HL-60 (cell line): ENCODE data around the gene GSTT2B.

Experiments
- DNase-seq, 2 experiments: peaks; one replicate each; pipeline ENCODE4 v3.0.0-alpha.2; 2010 to 2020; ENCODE audit warnings: low read depth in 1 of 2, low spot score in 1 of 2
- H3K27ac ChIP-seq: fragments of 250-450 bp; sonication (Bioruptor Pico); replicated peaks from 2 replicates; pipeline ENCODE4 v1.5.1; 2020; ENCODE audit warnings: mild to moderate bottlenecking, moderate library complexity
- H3K27me3 ChIP-seq: fragments of 250-450 bp; sonication (Bioruptor Pico); 2 replicates; pipeline ENCODE4 v1.5.1; 2021; ENCODE audit warnings: mild to moderate bottlenecking, moderate library complexity; ENCODE audit not compliant: insufficient read depth, poor library complexity, severe bottlenecking
- H3K4me3 ChIP-seq: replicated peaks from 2 replicates; pipeline ENCODE4 v1.5.1; 2011; ENCODE audit warnings: mild to moderate bottlenecking, control low read depth, low read length; ENCODE audit not compliant: insufficient read depth
- GABPA ChIP-seq: IDR thresholded peaks from 2 replicates; pipeline ENCODE4 v1.6.1; 2012; ENCODE audit warnings: low read depth
- POLR2AphosphoS5 ChIP-seq: IDR thresholded peaks from 2 replicates; pipeline ENCODE4 v1.6.1; 2012; ENCODE audit warnings: low read depth
- SPI1 ChIP-seq: IDR thresholded peaks from 2 replicates; pipeline ENCODE4 v1.6.1; 2012; ENCODE audit warnings: low read depth, mild to moderate bottlenecking, borderline replicate concordance
- TF ChIP-seq, protein P1 (sequence below): IDR thresholded peaks from 2 replicates; pipeline ENCODE4 v1.6.1; 2012; ENCODE audit warnings: low read depth; ENCODE audit not compliant: insufficient replicate concordance
- TF ChIP-seq, protein P2 (sequence below): IDR thresholded peaks from one replicate; pipeline ENCODE4 v1.5.1; 2011; ENCODE audit warnings: low read length, control low read depth, inconsistent platforms; ENCODE audit not compliant: insufficient read depth

The GSTT2B gene

GRCh38 chr22:24006914-24007214, 45.9 kb upstream of the GSTT2B start:
- Histone ChIP-seq H3K27ac (no peak overlapping the region), H3K27me3 (no peaks in the 10 kb centered on the region), H3K4me3 (no peak overlapping the region)
- DNase-seq: no peak
- TF ChIP-seq, protein P1, sequence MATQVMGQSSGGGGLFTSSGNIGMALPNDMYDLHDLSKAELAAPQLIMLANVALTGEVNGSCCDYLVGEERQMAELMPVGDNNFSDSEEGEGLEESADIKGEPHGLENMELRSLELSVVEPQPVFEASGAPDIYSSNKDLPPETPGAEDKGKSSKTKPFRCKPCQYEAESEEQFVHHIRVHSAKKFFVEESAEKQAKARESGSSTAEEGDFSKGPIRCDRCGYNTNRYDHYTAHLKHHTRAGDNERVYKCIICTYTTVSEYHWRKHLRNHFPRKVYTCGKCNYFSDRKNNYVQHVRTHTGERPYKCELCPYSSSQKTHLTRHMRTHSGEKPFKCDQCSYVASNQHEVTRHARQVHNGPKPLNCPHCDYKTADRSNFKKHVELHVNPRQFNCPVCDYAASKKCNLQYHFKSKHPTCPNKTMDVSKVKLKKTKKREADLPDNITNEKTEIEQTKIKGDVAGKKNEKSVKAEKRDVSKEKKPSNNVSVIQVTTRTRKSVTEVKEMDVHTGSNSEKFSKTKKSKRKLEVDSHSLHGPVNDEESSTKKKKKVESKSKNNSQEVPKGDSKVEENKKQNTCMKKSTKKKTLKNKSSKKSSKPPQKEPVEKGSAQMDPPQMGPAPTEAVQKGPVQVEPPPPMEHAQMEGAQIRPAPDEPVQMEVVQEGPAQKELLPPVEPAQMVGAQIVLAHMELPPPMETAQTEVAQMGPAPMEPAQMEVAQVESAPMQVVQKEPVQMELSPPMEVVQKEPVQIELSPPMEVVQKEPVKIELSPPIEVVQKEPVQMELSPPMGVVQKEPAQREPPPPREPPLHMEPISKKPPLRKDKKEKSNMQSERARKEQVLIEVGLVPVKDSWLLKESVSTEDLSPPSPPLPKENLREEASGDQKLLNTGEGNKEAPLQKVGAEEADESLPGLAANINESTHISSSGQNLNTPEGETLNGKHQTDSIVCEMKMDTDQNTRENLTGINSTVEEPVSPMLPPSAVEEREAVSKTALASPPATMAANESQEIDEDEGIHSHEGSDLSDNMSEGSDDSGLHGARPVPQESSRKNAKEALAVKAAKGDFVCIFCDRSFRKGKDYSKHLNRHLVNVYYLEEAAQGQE: no peak
- no peak for TF ChIP-seq POLR2AphosphoS5
- no peak for TF ChIP-seq GABPA
- TF ChIP-seq SPI1: no peak
- TF ChIP-seq, protein P2, sequence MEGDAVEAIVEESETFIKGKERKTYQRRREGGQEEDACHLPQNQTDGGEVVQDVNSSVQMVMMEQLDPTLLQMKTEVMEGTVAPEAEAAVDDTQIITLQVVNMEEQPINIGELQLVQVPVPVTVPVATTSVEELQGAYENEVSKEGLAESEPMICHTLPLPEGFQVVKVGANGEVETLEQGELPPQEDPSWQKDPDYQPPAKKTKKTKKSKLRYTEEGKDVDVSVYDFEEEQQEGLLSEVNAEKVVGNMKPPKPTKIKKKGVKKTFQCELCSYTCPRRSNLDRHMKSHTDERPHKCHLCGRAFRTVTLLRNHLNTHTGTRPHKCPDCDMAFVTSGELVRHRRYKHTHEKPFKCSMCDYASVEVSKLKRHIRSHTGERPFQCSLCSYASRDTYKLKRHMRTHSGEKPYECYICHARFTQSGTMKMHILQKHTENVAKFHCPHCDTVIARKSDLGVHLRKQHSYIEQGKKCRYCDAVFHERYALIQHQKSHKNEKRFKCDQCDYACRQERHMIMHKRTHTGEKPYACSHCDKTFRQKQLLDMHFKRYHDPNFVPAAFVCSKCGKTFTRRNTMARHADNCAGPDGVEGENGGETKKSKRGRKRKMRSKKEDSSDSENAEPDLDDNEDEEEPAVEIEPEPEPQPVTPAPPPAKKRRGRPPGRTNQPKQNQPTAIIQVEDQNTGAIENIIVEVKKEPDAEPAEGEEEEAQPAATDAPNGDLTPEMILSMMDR: no peak

GRCh38 chr22:24006207-24006913, 45.4 kb upstream of the GSTT2B start:
- Histone ChIP-seq H3K27me3 (no peaks in the 10 kb centered on the region), H3K4me3 (no peak overlapping the region), H3K27ac (no peak overlapping the region)
- TF ChIP-seq GABPA: no peak
- no peak for DNase-seq

DNA sequence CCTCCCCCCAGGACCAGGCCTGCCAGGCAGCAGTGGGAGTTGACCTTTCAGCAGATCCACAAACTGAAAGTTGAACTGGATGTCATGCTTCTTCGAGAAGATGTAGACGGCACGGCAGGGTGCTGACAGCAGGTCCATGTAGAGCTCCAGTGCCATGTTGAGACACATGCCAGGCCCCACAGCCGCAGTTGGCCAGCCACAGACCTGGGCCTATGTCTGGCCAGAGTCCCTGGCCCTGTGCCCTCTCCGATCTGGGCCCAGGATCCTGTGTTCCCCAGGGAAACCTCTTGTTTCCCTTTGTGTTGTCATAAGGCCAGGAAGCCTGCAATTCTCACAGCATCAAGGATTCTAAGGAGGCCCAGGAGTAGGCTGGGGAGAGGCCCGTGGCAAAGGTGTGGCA, 44.2 kb upstream of the GSTT2B start, which contains the start of gene GSTT4:
Gene GSTT4 (minus strand): TSS at position 253 of the 400 bp plus-strand sequence. CDS start 97 bp downstream, at position 156.
- H3K27ac ChIP-seq: no peak within 1 kb of the TSS
- H3K27me3 ChIP-seq: no peaks in the 10 kb centered on the region
- TF ChIP-seq GABPA (no peak), POLR2AphosphoS5 (no peak), SPI1 (no peak)
- TF ChIP-seq, protein P2: no peak
- TF ChIP-seq, protein P1: no peak
- H3K4me3 ChIP-seq: no peak within 1 kb of the TSS
- no peak for DNase-seq

- no peak overlapping the region for H3K27ac ChIP-seq
- TF ChIP-seq, protein P1: no peak
- TF ChIP-seq GABPA (no peak), SPI1 (no peak)
- TF ChIP-seq, protein P2: no peak
- no peak for DNase-seq
Measured at GRCh38 chr22:24003887-24004286, 42.9 kb upstream of the GSTT2B start.

More at GRCh38 chr22:24003887-24004286, 42.9 kb upstream of the GSTT2B start:
- Histone ChIP-seq H3K4me3 (no peak overlapping the region), H3K27me3 (no peaks in the 10 kb centered on the region)
